Measurements from ENCODE around the gene TAB3.
"Not testable (repeated sequence)": the region's sequence is repeated elsewhere in the genome, so short reads cannot be mapped to it uniquely, and the experiment has no call there.

The TAB3 gene

GRCh38 chrX:30804462-30804861 lies 84.6 kb downstream of the TAB3 start:
- Histone ChIP-seq H3K4me1 (ENCODE audit: control insufficient read depth in 1 of 2, insufficient read depth in 1 of 2, low read depth in 1 of 2, low read length in 1 of 2) (no peaks in the 10 kb centered on the region), H3K27me3 (no peaks in the 10 kb centered on the region)
- TF ChIP-seq CTCF (IDR thresholded peaks at IDR 0.05) = no peak

GRCh38 chrX:30800901-30801300 lies 88.2 kb downstream of the TAB3 start:
- H3K4me1 ChIP-seq (ENCODE audit: control insufficient read depth in 1 of 2, insufficient read depth in 1 of 2, low read depth in 1 of 2, low read length in 1 of 2) = no peaks in the 10 kb centered on the region
- no peaks in the 10 kb centered on the region for H3K9me3 ChIP-seq
- H3K36me3 ChIP-seq = no peaks in the 10 kb centered on the region
- no peak overlapping the region for H3K4me3 ChIP-seq (ENCODE audit: low read depth in 1 of 2, low read length in 1 of 2)
- H3K27me3 ChIP-seq = no peaks in the 10 kb centered on the region
- no peak overlapping the region for H3K27ac ChIP-seq
- no peak for TF ChIP-seq CTCF (IDR thresholded peaks at IDR 0.05)

More at GRCh38 chrX:30804462-30804861, 84.6 kb downstream of the TAB3 start:
- H3K27ac ChIP-seq = no peak overlapping the region
- no peaks in the 10 kb centered on the region for H3K9me3 ChIP-seq
- H3K36me3 ChIP-seq = no peaks in the 10 kb centered on the region
- H3K4me3 ChIP-seq (ENCODE audit: low read depth in 1 of 2, low read length in 1 of 2) = no peak overlapping the region

DNA sequence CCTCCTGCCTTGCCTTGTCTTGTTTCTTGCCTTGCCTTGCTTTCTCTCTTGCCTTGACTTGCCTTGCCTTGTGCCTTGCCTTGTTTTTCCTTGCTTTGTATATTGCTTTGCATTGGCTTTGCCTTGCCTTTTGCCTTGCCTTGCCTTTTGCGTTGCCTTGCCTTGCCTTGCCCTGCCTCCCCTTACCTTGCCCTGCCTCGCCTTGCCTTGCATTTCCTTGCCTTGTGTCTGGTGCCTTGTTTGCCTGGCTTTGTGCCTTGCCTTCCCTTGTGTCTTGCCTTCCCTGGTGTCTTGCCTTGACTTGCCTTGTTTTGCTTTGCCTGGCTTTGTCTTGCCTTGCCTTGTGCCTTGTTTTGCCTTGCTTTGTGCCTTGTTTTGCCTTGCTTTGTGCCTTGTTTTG lies 89.7 kb downstream of the TAB3 start:
- H3K27ac ChIP-seq = no peak overlapping the region
- no peaks in the 10 kb centered on the region for H3K36me3 ChIP-seq
- no peak overlapping the region for H3K4me3 ChIP-seq (ENCODE audit: low read depth in 1 of 2, low read length in 1 of 2)
- H3K27me3 ChIP-seq = no peaks in the 10 kb centered on the region
- no peaks in the 10 kb centered on the region for H3K4me1 ChIP-seq (ENCODE audit: control insufficient read depth in 1 of 2, insufficient read depth in 1 of 2, low read depth in 1 of 2, low read length in 1 of 2)
- no peak for TF ChIP-seq CTCF (IDR thresholded peaks at IDR 0.05)
- no peaks in the 10 kb centered on the region for H3K9me3 ChIP-seq

DNA sequence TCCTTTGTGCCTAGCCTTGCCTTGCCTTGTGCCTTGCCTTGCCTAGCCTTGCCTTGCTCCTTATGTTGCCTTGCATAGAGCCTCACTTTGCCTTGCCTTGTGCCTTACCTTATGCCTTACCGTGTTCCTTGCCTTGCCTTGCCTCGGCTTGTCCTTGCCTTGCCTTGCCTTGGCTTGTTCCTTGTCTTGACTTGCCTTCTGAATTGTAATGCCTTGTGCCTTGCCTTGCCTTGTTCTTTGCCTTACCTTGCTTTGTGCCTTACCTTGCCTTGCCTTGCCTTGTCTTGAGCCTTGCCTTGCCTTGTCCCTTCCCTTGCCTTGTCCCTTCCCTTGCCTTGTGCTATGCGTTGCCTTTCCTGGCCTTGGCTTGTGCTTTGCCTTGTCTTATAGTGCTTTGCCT lies 90.2 kb downstream of the TAB3 start:
- Histone ChIP-seq H3K27ac (no peak overlapping the region), H3K4me3 (ENCODE audit: low read depth in 1 of 2, low read length in 1 of 2) (no peak overlapping the region), H3K4me1 (ENCODE audit: control insufficient read depth in 1 of 2, insufficient read depth in 1 of 2, low read depth in 1 of 2, low read length in 1 of 2) (no peaks in the 10 kb centered on the region), H3K9me3 (no peaks in the 10 kb centered on the region), H3K27me3 (no peaks in the 10 kb centered on the region), H3K36me3 (no peaks in the 10 kb centered on the region)
- no peak for TF ChIP-seq CTCF (IDR thresholded peaks at IDR 0.05)

- not testable (repeated sequence) for H3K27ac ChIP-seq; H3K36me3 ChIP-seq; H3K4me1 ChIP-seq (ENCODE audit: control insufficient read depth in 1 of 2, insufficient read depth in 1 of 2, low read depth in 1 of 2, low read length in 1 of 2); H3K9me3 ChIP-seq; H3K4me3 ChIP-seq (ENCODE audit: low read depth in 1 of 2, low read length in 1 of 2); H3K27me3 ChIP-seq
Observed at GRCh38 chrX:30797301-30797700, 91.8 kb downstream of the TAB3 start.

DNA sequence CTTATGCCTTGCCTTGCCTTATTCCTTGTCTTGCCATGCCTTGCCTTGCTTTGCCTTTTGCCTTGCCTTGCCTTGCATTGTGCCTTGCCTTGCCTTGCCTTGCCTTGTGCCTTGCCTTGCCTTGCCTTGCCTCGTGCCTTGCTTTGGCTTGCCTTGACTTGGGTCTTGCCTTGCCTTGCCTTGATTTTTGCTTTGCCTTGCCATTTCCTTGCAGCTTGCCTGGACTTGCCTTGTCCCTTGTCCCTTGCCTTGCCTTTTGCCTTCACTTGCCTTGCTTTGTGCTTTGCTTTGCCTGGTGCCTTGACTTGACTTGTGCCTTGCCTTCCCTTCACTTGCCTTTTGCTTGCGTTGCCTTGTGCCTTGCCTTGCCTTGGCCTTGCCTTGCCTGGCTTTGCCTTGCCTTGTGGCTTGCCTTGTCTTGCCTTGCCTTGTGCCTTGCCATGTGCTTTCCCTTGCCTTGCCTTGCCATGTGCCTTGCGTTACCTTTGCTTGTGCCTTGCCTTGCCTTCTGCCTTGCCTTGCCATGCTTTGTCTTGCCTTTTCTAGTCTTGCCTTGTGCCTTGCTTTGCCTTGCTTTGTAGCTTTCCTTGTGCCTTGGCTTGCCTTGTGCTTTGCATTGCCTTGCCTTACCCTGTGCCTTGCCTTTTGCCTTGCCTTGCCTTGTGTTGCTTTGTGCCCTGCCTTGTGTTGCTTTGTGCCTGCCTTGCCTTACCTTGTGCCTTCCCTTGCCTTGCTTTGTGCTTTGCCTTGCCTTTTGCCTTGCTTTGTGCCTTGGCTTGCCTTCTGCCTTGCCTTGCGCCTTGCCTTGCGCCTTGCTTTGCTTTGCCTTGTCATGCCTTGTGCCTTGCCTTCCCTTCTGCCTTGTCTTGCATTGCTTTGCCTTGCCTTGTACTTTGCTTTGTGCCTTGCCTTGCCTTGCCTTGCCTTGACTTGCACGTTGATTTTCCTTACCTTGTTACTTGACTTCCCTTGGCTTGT lies 92.8 kb downstream of the TAB3 start:
- no peaks in the 10 kb centered on the region for H3K4me1 ChIP-seq (ENCODE audit: control insufficient read depth in 1 of 2, insufficient read depth in 1 of 2, low read depth in 1 of 2, low read length in 1 of 2)
- no peaks in the 10 kb centered on the region for H3K27me3 ChIP-seq
- TF ChIP-seq CTCF (IDR thresholded peaks at IDR 0.05) = no peak
- H3K27ac ChIP-seq = no peak overlapping the region
- no peaks in the 10 kb centered on the region for H3K36me3 ChIP-seq
- H3K9me3 ChIP-seq = no peaks in the 10 kb centered on the region
- no peak overlapping the region for H3K4me3 ChIP-seq (ENCODE audit: low read depth in 1 of 2, low read length in 1 of 2)
